MCF 10A (cell line): ENCODE results near the gene WFIKKN2. TPM values are rescaled to one million over a fixed set of nuclear protein-coding genes. Genes with fewer than 3 reads are reported as not detected.

ENCODE experiments used
- BruUV-seq: library from RNA; stranded (reverse); fragments of 400-500 nt; replicated peaks from 2 replicates; lab custom pipeline; 2021; lab: Mats Ljungman, UMichigan
- CTCF ChIA-PET: fragments of 300-600 bp; sonication (Branson Sonifier 250); formaldehyde crosslinking; extraction: SDS; loops from one replicate; lab custom pipeline; 2021; ENCODE audit warnings: antibody characterized with exemption, inconsistent platforms; lab: Yijun Ruan, JAX
- POLR2A ChIA-PET: fragments of 300-600, 350-650 bp; sonication (Branson Sonifier 250); formaldehyde crosslinking; extraction: SDS; loops from one replicate; lab custom pipeline; 2020; ENCODE audit warnings: antibody characterized with exemption, inconsistent platforms; lab: Yijun Ruan, JAX
- DNase-seq: peaks from one replicate; pipeline ENCODE4 v3.0.0-alpha.2; 2018; ENCODE audit not compliant: unreplicated experiment
- H3K27ac Mint-ChIP-seq: one replicate; pipeline ENCODE4 v1.8.0; 2022; ENCODE audit warnings: mild to moderate bottlenecking, low read depth, mixed read lengths; ENCODE audit not compliant: unreplicated experiment
- H3K27me3 Mint-ChIP-seq: one replicate; pipeline ENCODE4 v1.8.0; 2022; ENCODE audit warnings: mixed read lengths; ENCODE audit not compliant: insufficient read depth, unreplicated experiment
- H3K36me3 Mint-ChIP-seq: one replicate; pipeline ENCODE4 v1.8.0; 2022; ENCODE audit warnings: mild to moderate bottlenecking, moderate library complexity, mixed read lengths; ENCODE audit not compliant: insufficient read depth, unreplicated experiment
- H3K4me1 Mint-ChIP-seq: one replicate; pipeline ENCODE4 v1.8.0; 2022; ENCODE audit warnings: mixed read lengths; ENCODE audit not compliant: insufficient read depth, unreplicated experiment
- H3K4me3 Mint-ChIP-seq: one replicate; pipeline ENCODE4 v1.8.0; 2022; ENCODE audit warnings: mild to moderate bottlenecking, moderate library complexity, mixed read lengths; ENCODE audit not compliant: unreplicated experiment
- H3K9me3 Mint-ChIP-seq: one replicate; pipeline ENCODE4 v1.8.0; 2022; ENCODE audit warnings: mixed read lengths; ENCODE audit not compliant: unreplicated experiment
- intact Hi-C: fragments of 100-400 bp; cut with micrococcal nuclease; formaldehyde crosslinking; loops from 2 replicates; pipeline ENCODE4 v1.14.1; 2022
- total RNA-seq: library from RNA; stranded (reverse); gene quantifications from 2 replicates; pipeline ENCODE4 v1.2.3, GENCODE V29; 2022
- TF ChIP-seq, protein P1 (sequence below): fragments of 200-600 bp; IDR thresholded peaks from one replicate; pipeline ENCODE4 v1.8.0; 2022; ENCODE audit warnings: antibody characterized with exemption, mild to moderate bottlenecking; ENCODE audit not compliant: unreplicated experiment

The WFIKKN2 gene
- total RNA-seq, 1 experiment from 2014 or later: not detected

- intact Hi-C loops: no loop called here
- H3K9me3 Mint-ChIP-seq: peaks cover under 1% of the 10 kb centered on the region
- CTCF ChIA-PET: interaction anchor here (1.2 to 2.1 kb wide), 3 partner anchors 21 to 32 kb away, joined by 3 to 7 read pairs (median 6); no protein-coding TSS in a partner anchor
- H3K27me3 Mint-ChIP-seq: no peaks in the 10 kb centered on the region
- DNase-seq: no peak
- BruUV-seq: no TSS peak
- no peaks in the 10 kb centered on the region for H3K36me3 Mint-ChIP-seq
- TF ChIP-seq, protein P1, sequence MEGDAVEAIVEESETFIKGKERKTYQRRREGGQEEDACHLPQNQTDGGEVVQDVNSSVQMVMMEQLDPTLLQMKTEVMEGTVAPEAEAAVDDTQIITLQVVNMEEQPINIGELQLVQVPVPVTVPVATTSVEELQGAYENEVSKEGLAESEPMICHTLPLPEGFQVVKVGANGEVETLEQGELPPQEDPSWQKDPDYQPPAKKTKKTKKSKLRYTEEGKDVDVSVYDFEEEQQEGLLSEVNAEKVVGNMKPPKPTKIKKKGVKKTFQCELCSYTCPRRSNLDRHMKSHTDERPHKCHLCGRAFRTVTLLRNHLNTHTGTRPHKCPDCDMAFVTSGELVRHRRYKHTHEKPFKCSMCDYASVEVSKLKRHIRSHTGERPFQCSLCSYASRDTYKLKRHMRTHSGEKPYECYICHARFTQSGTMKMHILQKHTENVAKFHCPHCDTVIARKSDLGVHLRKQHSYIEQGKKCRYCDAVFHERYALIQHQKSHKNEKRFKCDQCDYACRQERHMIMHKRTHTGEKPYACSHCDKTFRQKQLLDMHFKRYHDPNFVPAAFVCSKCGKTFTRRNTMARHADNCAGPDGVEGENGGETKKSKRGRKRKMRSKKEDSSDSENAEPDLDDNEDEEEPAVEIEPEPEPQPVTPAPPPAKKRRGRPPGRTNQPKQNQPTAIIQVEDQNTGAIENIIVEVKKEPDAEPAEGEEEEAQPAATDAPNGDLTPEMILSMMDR: no peak
- H3K4me3 Mint-ChIP-seq: no peak overlapping the region
- H3K4me1 Mint-ChIP-seq: peaks cover 14% of the 10 kb centered on the region
- POLR2A ChIA-PET: interaction anchor here (0.6 to 0.7 kb wide), 3 partner anchors 12 to 32 kb away, joined by 3 to 4 read pairs (median 3); no protein-coding TSS in a partner anchor
- H3K27ac Mint-ChIP-seq: no peak overlapping the region
These were observed 16.3 kb upstream of the WFIKKN2 start for GRCh38 chr17:50818921-50819657.

DNA sequence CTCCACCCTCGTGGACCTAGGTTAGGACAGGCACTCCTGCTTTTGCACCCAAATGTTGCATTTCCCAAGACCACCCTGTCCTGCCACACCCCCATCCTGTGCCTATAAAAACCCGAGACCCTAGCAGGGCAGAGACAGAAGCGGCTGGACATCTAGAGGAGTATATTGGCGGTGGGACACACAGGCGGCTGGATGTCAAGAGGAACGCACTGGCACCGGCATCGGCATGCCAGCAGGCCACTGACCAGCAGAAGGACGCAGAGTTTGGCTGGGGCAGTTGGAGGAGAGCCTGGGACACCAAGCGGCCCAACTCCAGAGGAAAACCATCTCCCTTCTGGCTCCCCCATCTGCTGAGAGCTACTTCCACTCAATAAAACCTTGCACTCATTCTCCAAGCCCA is 14.7 kb upstream of the WFIKKN2 start:
- no peak overlapping the region for H3K27ac Mint-ChIP-seq
- no peaks in the 10 kb centered on the region for H3K9me3 Mint-ChIP-seq
- BruUV-seq: no TSS peak
- DNase-seq: no peak
- CTCF ChIA-PET: interaction anchor here (1.5 kb wide), 1 partner anchor 38 kb away, joined by 5 read pairs; no protein-coding TSS in a partner anchor
- no peak overlapping the region for H3K4me3 Mint-ChIP-seq
- H3K36me3 Mint-ChIP-seq: no peaks in the 10 kb centered on the region
- TF ChIP-seq, protein P1: no peak
- no peaks in the 10 kb centered on the region for H3K27me3 Mint-ChIP-seq
- H3K4me1 Mint-ChIP-seq: peaks cover 14% of the 10 kb centered on the region
- intact Hi-C loops: no loop called here
- POLR2A ChIA-PET: no interaction called here

DNA sequence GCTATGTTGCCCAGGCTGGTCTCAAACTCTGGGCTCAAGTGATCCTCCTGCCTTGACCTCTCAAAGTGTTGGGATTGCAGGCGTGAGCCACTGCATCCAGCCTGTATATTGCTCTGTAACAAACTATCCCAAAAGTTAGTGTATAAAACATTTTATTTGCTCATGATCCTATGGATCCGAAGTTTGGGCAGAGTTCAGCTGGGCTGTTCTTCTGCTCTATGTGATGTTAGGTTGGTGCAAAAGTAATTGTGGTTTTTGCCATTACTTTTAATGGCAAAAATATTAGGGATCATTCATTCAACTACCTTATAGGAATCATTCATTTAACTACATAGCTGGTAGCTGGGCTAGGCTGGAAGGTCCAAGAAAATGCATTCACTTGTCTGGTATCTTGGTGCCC is 12.8 kb upstream of the WFIKKN2 start:
- Mint-ChIP-seq H3K9me3 (no peaks in the 10 kb centered on the region), H3K4me3 (no peak overlapping the region), H3K4me1 (peaks cover 14% of the 10 kb centered on the region), H3K27ac (no peak overlapping the region), H3K36me3 (no peaks in the 10 kb centered on the region), H3K27me3 (no peaks in the 10 kb centered on the region)
- intact Hi-C loops: no loop called here
- ChIA-PET CTCF (interaction anchor here (1.5 kb wide), 1 partner anchor 19 kb away, joined by 5 read pairs; no protein-coding TSS in a partner anchor), POLR2A (no interaction called here)
- DNase-seq: no peak
- TF ChIP-seq, protein P1: no peak
- BruUV-seq: no TSS peak

DNA sequence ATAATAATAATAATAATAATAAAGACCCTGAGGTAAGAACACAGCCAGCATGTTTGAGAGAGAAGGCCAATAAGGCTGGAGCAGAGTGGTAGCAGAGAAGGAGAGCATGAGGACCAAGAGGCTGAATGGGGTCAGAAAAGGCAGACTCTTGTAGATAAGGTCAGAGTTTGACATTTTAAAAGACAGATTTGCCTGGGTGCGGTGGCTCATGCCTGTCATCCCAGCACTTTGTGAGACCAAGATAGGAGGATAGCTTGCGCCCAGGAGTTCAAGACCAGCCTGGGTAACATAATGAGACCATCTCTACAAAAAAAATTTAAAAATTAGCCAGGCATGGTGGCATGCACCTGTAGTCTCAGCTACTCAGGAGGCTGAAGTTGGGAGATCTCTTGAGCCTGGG is 11.0 kb upstream of the WFIKKN2 start:
- H3K9me3 Mint-ChIP-seq: no peaks in the 10 kb centered on the region
- BruUV-seq: no TSS peak
- H3K4me3 Mint-ChIP-seq: no peak overlapping the region
- ChIA-PET CTCF (interaction anchor here (0.6 kb wide), 2 partner anchors 29 to 264 kb away, joined by 3 to 5 read pairs; partner anchors contain the start of gene CACNA1G), POLR2A (no interaction called here)
- H3K4me1 Mint-ChIP-seq: no peaks in the 10 kb centered on the region
- DNase-seq: no peak
- H3K27me3 Mint-ChIP-seq: no peaks in the 10 kb centered on the region
- TF ChIP-seq, protein P1: no peak
- no peak overlapping the region for H3K27ac Mint-ChIP-seq
- no peaks in the 10 kb centered on the region for H3K36me3 Mint-ChIP-seq
- intact Hi-C loops: no loop called here
